Parathyroid adenoma (tissue), 2 donors: Measurements from ENCODE around the gene PAQR5.

Experiments
- H2AFZ ChIP-seq: fragments of 300-600 bp; sonication (generic); one replicate; pipeline ENCODE4 v1.7.0; 2017; ENCODE audit warnings: antibody characterized with exemption, mild to moderate bottlenecking
- H3K27ac ChIP-seq: fragments of 300-600 bp; sonication (generic); one replicate; pipeline ENCODE4 v1.7.0; 2017
- H3K27me3 ChIP-seq: fragments of 300-600 bp; sonication (generic); one replicate; pipeline ENCODE4 v1.7.0; 2017; ENCODE audit warnings: low read length; ENCODE audit not compliant: control insufficient read depth, insufficient read depth
- H3K36me3 ChIP-seq: fragments of 300-600 bp; sonication (generic); one replicate; pipeline ENCODE4 v1.7.0; 2017; ENCODE audit warnings: low read length; ENCODE audit not compliant: control insufficient read depth, insufficient read depth
- H3K4me1 ChIP-seq: fragments of 300-600 bp; sonication (generic); one replicate; pipeline ENCODE4 v1.7.0; 2017; ENCODE audit warnings: control low read depth
- H3K4me2 ChIP-seq: fragments of 300-600 bp; sonication (generic); one replicate; pipeline ENCODE4 v1.7.0; 2017; ENCODE audit warnings: low read length
- H3K4me3 ChIP-seq: fragments of 300-600 bp; sonication (generic); one replicate; pipeline ENCODE4 v1.7.0; 2017; ENCODE audit warnings: low read depth, low read length
- H3K79me2 ChIP-seq: fragments of 300-600 bp; sonication (generic); one replicate; pipeline ENCODE4 v1.7.0; 2017; ENCODE audit warnings: control low read depth
- H3K9ac ChIP-seq: fragments of 300-600 bp; sonication (generic); one replicate; pipeline ENCODE4 v1.7.0; 2017; ENCODE audit warnings: mild to moderate bottlenecking
- H3K9me3 ChIP-seq: fragments of 300-600 bp; sonication (generic); one replicate; pipeline ENCODE4 v1.7.0; 2017; ENCODE audit warnings: low read length; ENCODE audit not compliant: control insufficient read depth
- CTCF ChIP-seq: fragments of 300-600 bp; sonication (generic); IDR thresholded peaks from one replicate; pipeline ENCODE4 v1.7.0; 2017; ENCODE audit warnings: antibody characterized with exemption, mild to moderate bottlenecking
- donor health status: primary hyperparathyroidism.

PAQR5 gene

GRCh38 chr15:69392352-69392751 lies 93.6 kb downstream of the PAQR5 start:
- H3K9ac ChIP-seq: no peak overlapping the region
- TF ChIP-seq CTCF: no peak

DNA sequence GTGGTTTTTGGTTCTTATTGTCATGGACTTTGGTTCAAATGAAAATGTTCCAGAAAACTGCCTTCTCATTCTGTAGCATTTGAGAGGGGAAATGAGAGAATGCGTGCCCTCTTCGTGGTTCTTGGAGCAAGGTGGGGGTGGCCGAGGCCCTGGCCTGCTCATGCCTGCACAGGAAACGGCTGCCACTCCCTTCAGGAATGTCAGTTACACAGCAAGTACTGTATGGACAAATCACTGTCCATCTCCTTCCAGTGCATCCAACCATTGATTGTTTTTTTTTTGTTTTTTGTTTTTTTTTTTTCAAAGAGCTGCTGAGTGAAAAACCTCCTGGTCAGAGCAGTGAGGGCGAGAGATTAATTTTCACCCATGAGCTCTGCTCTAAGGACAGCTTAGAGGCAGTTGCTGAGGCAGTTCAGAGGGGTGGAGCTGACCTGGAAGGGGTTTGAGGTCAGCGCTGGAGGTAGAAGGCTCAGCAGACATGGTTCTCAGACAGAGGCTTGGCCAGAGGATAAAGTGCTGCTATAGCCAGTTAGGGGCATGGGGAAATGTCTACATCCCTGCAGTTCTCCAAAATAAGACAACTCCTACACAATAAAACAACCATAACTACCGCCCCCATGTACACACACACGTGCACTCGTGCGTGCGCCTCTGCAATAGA lies 95.2 kb downstream of the PAQR5 start:
- no peak for TF ChIP-seq CTCF
- Histone ChIP-seq H3K4me1 (peaks cover 26% of the 10 kb centered on the region), H3K9ac (no peak overlapping the region), H3K9me3 (no peaks in the 10 kb centered on the region), H3K4me2 (peak overlapping the region; percentile 17), H3K4me3 (no peak overlapping the region), H3K79me2 (peaks cover 2% of the 10 kb centered on the region), H3K27ac (peak overlapping the region; percentile 77), H2AFZ (peak overlapping the region; percentile 42), H3K36me3 (no peaks in the 10 kb centered on the region), H3K27me3 (no peaks in the 10 kb centered on the region)

More at GRCh38 chr15:69392352-69392751, 93.6 kb downstream of the PAQR5 start:
- Histone ChIP-seq H3K4me1 (peaks cover 33% of the 10 kb centered on the region), H3K4me2 (no peak overlapping the region), H3K9me3 (no peaks in the 10 kb centered on the region), H3K4me3 (no peak overlapping the region), H3K36me3 (no peaks in the 10 kb centered on the region), H3K79me2 (peaks cover 2% of the 10 kb centered on the region), H3K27ac (peak overlapping the region; percentile 11), H3K27me3 (no peaks in the 10 kb centered on the region), H2AFZ (no peak overlapping the region)

DNA sequence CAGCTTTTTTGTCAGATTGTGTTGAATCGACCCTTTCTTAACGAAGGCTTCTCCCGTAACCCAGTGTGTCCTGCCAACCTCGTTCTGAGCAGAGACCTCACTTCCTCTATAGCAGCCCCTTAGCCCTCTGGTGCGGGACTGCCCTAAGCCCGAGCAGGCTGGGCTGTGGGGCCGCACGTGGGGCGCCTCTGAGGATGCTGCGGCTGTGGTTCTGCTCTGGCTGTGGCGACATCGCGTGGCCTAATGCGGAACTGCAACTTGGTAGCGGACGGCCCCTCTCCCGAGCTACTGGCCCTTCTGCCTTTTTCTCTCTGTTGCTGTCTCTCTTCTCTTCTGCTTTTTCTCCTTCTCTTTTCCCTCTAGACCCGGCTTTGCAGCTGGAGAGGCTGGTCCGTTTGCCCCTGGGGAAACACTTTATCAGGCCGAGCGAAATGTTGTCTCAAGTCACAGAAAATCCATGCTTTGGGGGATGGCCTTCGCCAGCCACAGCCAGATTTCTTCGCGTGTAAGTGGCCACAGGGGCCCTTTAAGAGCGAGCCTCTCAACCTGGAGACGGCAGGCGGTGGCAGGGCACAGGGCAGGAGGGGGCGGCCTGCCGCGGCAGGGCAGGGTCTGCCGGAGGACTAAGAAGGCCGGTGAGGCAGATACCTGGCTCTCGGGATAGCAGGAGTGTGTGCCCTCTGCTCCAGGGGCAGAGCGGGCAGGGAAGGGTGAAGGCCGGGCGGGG lies 96.0 kb downstream of the PAQR5 start:
- H3K4me3 ChIP-seq: no peak overlapping the region
- peak overlapping the region; percentile 77 for H3K27ac ChIP-seq
- no peak overlapping the region for H3K9ac ChIP-seq

GRCh38 chr15:69395460-69395859 lies 96.7 kb downstream of the PAQR5 start:
- no peak overlapping the region for H3K27ac ChIP-seq
- no peaks in the 10 kb centered on the region for H3K36me3 ChIP-seq
- TF ChIP-seq CTCF: no peak
- H3K4me1 ChIP-seq: peaks cover 25% of the 10 kb centered on the region
- no peak overlapping the region for H3K9ac ChIP-seq
- H3K27me3 ChIP-seq: no peaks in the 10 kb centered on the region
- no peak overlapping the region for H3K4me2 ChIP-seq
- peaks cover 2% of the 10 kb centered on the region for H3K79me2 ChIP-seq
- no peak overlapping the region for H3K4me3 ChIP-seq
- no peak overlapping the region for H2AFZ ChIP-seq
- no peaks in the 10 kb centered on the region for H3K9me3 ChIP-seq

More for the DNA sequence above, 96.0 kb downstream of the PAQR5 start:
- H3K4me1 ChIP-seq: peaks cover 26% of the 10 kb centered on the region
- peak overlapping the region; percentile 42 for H2AFZ ChIP-seq
- H3K27me3 ChIP-seq: no peaks in the 10 kb centered on the region
- H3K36me3 ChIP-seq: no peaks in the 10 kb centered on the region
- peak overlapping the region; percentile 13 for H3K4me2 ChIP-seq
- H3K9me3 ChIP-seq: no peaks in the 10 kb centered on the region
- TF ChIP-seq CTCF: peak; percentile 88
- H3K79me2 ChIP-seq: peaks cover 2% of the 10 kb centered on the region
